ENCODE measurements around the gene MGAT1. TPM values are rescaled to one million over a fixed set of nuclear protein-coding genes. Genes with fewer than 3 reads are reported as not detected.

The MGAT1 gene
- total and polyA plus RNA-seq, 2 of the 8 experiments (the other 6 are each of a cell fraction or from before 2014, with no cell fraction given): 66.8 to 77.0 TPM

DNA sequence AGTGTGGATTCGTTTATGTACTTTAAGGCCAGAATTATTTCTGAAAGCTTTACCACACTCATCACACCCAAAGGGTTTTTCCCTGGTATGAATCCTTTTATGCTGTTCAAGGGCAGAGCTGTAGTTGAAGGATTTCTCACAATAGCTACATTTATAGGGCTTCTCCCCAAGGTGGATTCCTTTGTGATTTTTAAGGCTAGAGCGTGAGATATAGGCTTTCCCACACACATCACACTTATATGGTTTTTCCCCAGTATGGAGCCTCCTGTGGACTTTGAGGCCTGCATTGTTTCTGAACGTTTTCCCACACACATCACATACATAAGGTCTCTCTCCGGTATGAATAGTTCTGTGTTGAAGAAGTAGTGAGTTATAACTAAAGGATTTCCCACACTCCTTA, 47.2 kb upstream of the MGAT1 start:
- peaks cover 0 to 5% (median under 1%) of the 10 kb centered on the region in 4 experiments; a peak in 1 of 7 replicates for H3K4me1 ChIP-seq (replicated peaks in 1 of 4; ENCODE audit: control insufficient read depth in 3 of 4, insufficient read depth in 4 of 4, low read length in 3 of 4)
- no peak overlapping the region for H3K14ac ChIP-seq (ENCODE audit: insufficient read length)
- H2BK120ac ChIP-seq (replicated peaks; ENCODE audit: low read depth, low read length): no peak overlapping the region
- no peak overlapping the region for H2BK20ac ChIP-seq (ENCODE audit: low read length)
- no peak overlapping the region for H3K9ac ChIP-seq (replicated peaks in 1 of 4; ENCODE audit: extremely low read depth in 1 of 4, low read depth in 3 of 4, low read length in 3 of 4)
- H4K8ac ChIP-seq (ENCODE audit: extremely low read depth, insufficient read depth, low read length): no peak overlapping the region; the same call in 1 of the 2 replicates
- no peak overlapping the region for H4K5ac ChIP-seq (ENCODE audit: insufficient read length, low read depth, low read length)
- H3K27ac ChIP-seq (ENCODE audit: low read depth, low read length): no peak overlapping the region
- no peaks in the 10 kb centered on the region for H3K23me2 ChIP-seq (ENCODE audit: low read depth, low read length)
- H3K27me3 ChIP-seq (replicated peaks in 1 of 4; ENCODE audit: control insufficient read depth in 3 of 4, extremely low read depth in 1 of 4, insufficient read depth in 3 of 4, low read length in 3 of 4): no peaks in the 10 kb centered on the region
- no peak overlapping the region for H2BK12ac ChIP-seq (ENCODE audit: low read depth, low read length)
- CTCF ChIA-PET (ENCODE audit: partially characterized antibody): interaction anchor here (0.6 to 1.8 kb wide), 6 partner anchors 8 to 16 kb away, joined by 3 to 5 read pairs (median 4); no protein-coding TSS in a partner anchor
- H3K18ac ChIP-seq (ENCODE audit: extremely low read depth, low read length): no peak overlapping the region
- peak overlapping the region in 1 of 4 experiments; percentile 16; a peak in 1 of 8 replicates for H3K4me3 ChIP-seq (ENCODE audit: extremely low read depth in 1 of 4, insufficient read depth in 2 of 4, low read depth in 3 of 4, low read length in 4 of 4)
- peaks cover 25 to 82% (median 36%) of the 10 kb centered on the region in 4 experiments for H3K36me3 ChIP-seq (ENCODE audit: control insufficient read depth in 2 of 4, insufficient read depth in 4 of 4, low read length in 3 of 4)
- no peak for FAIRE-seq
- TF ChIP-seq RNF2 (IDR thresholded peaks at IDR 0.05; ENCODE audit: borderline replicate concordance, low read depth, low read length, missing control alignments, poor library complexity, severe bottlenecking) (no peak), BCL11A (IDR thresholded peaks at IDR 0.05; ENCODE audit: low read depth in 2 of 2, low read length in 2 of 2) (no peak), E2F6 (IDR thresholded peaks at IDR 0.05) (no peak), POLR2A (IDR thresholded peaks at IDR 0.05; ENCODE audit: control extremely low read depth in 1 of 2, low read depth in 2 of 2, low read length in 2 of 2) (no peak), TAF7 (optimal IDR thresholded peaks at IDR 0.05; ENCODE audit: borderline replicate concordance, low read depth, low read length) (no peak), CTBP2 (IDR thresholded peaks at IDR 0.05; ENCODE audit: borderline replicate concordance, insufficient read depth, insufficient read length, low read length) (no peak), NRF1 (IDR thresholded peaks at IDR 0.05; ENCODE audit: low read depth, low read length) (no peak), JUN (IDR thresholded peaks at IDR 0.05; ENCODE audit: low read depth, low read length) (no peak), TBP (IDR thresholded peaks at IDR 0.05; ENCODE audit: low read depth, low read length) (no peak), SP1 (IDR thresholded peaks at IDR 0.05; ENCODE audit: low read depth, low read length) (no peak), SAP30 (IDR thresholded peaks at IDR 0.05; ENCODE audit: insufficient read depth, insufficient replicate concordance, low read length) (no peak)
- no peak overlapping the region for H3K23ac ChIP-seq (ENCODE audit: insufficient read length)
- H2AFZ ChIP-seq (ENCODE audit: low read length): no peak overlapping the region
- H2AK5ac ChIP-seq (ENCODE audit: low read depth, low read length): no peak overlapping the region
- peaks cover 69 to 79% of the 10 kb centered on the region in 2 experiments for H3K9me3 ChIP-seq (ENCODE audit: insufficient read depth in 2 of 2, low read depth in 1 of 2, low read length in 1 of 2)
- no peak overlapping the region for H3K4me2 ChIP-seq (ENCODE audit: insufficient read depth in 1 of 2, low read depth in 2 of 2, low read length in 2 of 2)
- H4K20me1 ChIP-seq (replicated peaks in 1 of 2; ENCODE audit: control insufficient read depth in 1 of 2, insufficient read depth in 2 of 2, low read length in 2 of 2): no peaks in the 10 kb centered on the region
- no peak overlapping the region for H2BK15ac ChIP-seq (ENCODE audit: low read length)
- H3K56ac ChIP-seq (replicated peaks; ENCODE audit: insufficient read length, low read depth, low read length): no peak overlapping the region
- POLR2A ChIA-PET (ENCODE audit: partially characterized antibody): interaction anchor here (0.7 to 4.1 kb wide), 4 partner anchors 13 to 55 kb away, joined by 3 to 12 read pairs (median 4); no protein-coding TSS in a partner anchor
- no peak for DNase-seq (ENCODE audit: low read depth in 1 of 2, low spot score in 2 of 2)
- H4K91ac ChIP-seq (replicated peaks; ENCODE audit: insufficient read length, low read length): no peak overlapping the region
- H3K79me1 ChIP-seq (ENCODE audit: low read depth, low read length): no peaks in the 10 kb centered on the region; the same call in 1 of the 2 replicates
- H3K79me2 ChIP-seq (ENCODE audit: control insufficient read depth in 1 of 2, insufficient read depth in 2 of 2, low read length in 2 of 2): peaks cover 0 to 8% of the 10 kb centered on the region in 2 experiments; a peak in 1 of 4 replicates
- no peak overlapping the region for H3K4ac ChIP-seq (replicated peaks; ENCODE audit: insufficient read length, low read depth, low read length)
- H2BK5ac ChIP-seq (ENCODE audit: low read depth, low read length): no peak overlapping the region
- 93% methylated on average over 4 of the region's 4 CpGs; no CpG with 5 or more reads in 1 of the 2 experiments for WGBS, 2 experiments (ENCODE audit: extremely low coverage in 1 of 2, insufficient coverage in 1 of 2, insufficient read length in 1 of 2, insufficient replicate concordance in 2 of 2, low coverage in 1 of 2, low lambda C conversion rate in 2 of 2, missing lambda C conversion rate in 1 of 2)
